Measurements from ENCODE around the gene SERHL2. TPM values are rescaled to one million over a fixed set of nuclear protein-coding genes. Genes with fewer than 3 reads are reported as not detected.
A peak's percentile ranks its signal among the peaks of the same experiment; 100 is the strongest.
"Not testable (repeated sequence)": the region's sequence is repeated elsewhere in the genome, so short reads cannot be mapped to it uniquely, and the experiment has no call there.

Gene SERHL2, protein sequence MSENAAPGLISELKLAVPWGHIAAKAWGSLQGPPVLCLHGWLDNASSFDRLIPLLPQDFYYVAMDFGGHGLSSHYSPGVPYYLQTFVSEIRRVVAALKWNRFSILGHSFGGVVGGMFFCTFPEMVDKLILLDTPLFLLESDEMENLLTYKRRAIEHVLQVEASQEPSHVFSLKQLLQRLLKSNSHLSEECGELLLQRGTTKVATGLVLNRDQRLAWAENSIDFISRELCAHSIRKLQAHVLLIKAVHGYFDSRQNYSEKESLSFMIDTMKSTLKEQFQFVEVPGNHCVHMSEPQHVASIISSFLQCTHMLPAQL
- polyA plus RNA-seq (2011; rRNA removed) (6.1 and 6.6 TPM in 2 replicates), polyA minus RNA-seq (2011; rRNA and poly(A)+ RNA removed) (0.72 and 2.1 TPM in 2 replicates)

DNA sequence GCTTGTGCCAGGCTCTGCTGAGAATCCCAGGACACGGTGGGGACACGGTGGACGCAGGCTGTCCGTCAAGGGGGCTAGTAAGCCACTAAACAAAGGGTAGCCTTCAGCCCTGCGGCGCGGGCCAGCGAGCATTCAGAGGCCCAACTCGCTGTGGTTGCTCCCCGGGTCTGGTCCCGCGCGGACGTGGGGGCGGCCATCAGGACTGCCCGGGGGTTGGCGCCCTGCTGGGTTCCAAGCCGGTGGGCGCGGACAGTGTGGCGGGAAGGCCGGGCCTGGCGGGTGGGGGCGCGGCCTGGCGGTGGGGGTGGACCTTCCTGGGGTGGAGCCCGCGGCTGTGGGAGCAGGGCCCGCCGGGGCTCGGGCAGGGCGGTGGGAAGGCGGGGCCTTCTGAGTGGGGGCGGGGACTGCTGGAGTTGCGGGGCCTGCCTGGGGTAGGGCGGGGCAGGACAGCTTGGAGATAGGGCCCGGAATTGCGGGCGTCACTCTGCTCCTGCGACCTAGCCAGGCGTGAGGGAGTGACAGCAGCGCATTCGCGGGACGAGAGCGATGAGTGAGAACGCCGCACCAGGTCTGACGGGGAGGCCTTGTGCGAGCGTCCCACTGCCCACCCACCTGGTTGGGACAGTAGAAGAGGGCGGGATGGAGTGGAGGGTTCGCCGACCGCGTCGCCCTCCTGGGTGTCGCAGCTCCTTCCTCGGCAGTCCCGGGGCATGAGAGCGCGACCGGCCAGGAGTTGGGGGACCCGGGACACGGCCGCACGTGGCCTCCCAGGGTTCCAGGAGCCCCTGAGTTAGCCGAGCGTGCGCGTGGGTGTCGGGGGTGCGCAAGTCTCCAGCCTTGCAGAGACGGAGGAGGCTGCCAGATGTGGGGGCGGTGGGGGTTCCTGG, at the start of gene SERHL2:
TSS of gene SERHL2 (plus strand) at position 482 of the 887 bp plus-strand sequence. CDS start at position 547, 65 bp downstream.
- POLR2A ChIA-PET = no interaction called here
- no peaks in the 10 kb centered on the region for H3K36me3 ChIP-seq (ENCODE audit: control insufficient read depth, insufficient read depth, low read length)
- TF ChIP-seq, protein P1, sequence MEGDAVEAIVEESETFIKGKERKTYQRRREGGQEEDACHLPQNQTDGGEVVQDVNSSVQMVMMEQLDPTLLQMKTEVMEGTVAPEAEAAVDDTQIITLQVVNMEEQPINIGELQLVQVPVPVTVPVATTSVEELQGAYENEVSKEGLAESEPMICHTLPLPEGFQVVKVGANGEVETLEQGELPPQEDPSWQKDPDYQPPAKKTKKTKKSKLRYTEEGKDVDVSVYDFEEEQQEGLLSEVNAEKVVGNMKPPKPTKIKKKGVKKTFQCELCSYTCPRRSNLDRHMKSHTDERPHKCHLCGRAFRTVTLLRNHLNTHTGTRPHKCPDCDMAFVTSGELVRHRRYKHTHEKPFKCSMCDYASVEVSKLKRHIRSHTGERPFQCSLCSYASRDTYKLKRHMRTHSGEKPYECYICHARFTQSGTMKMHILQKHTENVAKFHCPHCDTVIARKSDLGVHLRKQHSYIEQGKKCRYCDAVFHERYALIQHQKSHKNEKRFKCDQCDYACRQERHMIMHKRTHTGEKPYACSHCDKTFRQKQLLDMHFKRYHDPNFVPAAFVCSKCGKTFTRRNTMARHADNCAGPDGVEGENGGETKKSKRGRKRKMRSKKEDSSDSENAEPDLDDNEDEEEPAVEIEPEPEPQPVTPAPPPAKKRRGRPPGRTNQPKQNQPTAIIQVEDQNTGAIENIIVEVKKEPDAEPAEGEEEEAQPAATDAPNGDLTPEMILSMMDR (IDR thresholded peaks at IDR 0.05; ENCODE audit: insufficient read depth, low read depth, low read length) = no peak
- peak within 1 kb of the TSS; percentile 50 for H3K4me3 ChIP-seq (ENCODE audit: low read depth, low read length)
- CTCF ChIA-PET = interaction anchor here (1.4 kb wide), 1 partner anchor 81 kb away, joined by 4 read pairs; no protein-coding TSS in a partner anchor
- peak; percentile 19 for DNase-seq (ENCODE audit: low read depth)
- no peaks in the 10 kb centered on the region; the same call in 1 of the 2 replicates for H3K27me3 ChIP-seq (ENCODE audit: control insufficient read depth, insufficient read depth, low read length)

DNA sequence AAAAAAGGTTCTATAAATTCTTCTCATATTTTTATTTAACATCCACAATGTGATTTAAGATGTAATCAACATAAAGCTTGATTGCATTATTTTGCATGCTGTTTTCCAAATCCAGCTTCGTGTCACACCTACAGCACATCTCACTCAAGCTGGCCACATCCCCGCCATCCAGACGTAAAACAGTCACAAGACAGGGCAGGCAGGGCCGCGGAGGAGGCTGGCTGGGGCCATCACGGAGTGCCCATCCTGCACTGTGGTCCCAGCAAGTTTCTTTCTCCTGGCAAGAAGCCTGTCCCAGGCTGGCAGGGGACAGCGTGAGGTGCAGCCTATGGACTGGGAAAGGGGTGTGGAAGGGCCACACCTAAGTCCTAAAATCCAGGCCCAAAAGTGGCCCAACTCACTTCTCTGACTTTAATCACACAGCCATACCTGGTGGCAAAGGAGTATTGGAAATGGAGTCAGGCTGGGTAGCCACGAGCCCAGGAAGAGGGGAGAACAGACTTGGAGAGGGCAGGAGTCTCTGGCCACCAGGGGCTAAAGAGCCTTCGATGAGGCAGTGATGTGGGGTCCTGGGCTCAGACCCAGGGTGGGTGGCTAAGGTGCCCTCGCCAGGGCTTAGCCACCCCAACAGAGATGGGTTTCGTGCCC, 45.3 kb upstream of the SERHL2 start:
- H3K27me3 ChIP-seq (ENCODE audit: control insufficient read depth, insufficient read depth, low read length); POLR2A ChIA-PET; H3K4me3 ChIP-seq (ENCODE audit: low read depth, low read length); H3K36me3 ChIP-seq (ENCODE audit: control insufficient read depth, insufficient read depth, low read length); DNase-seq (ENCODE audit: low read depth); CTCF ChIA-PET: not testable (repeated sequence)

DNA sequence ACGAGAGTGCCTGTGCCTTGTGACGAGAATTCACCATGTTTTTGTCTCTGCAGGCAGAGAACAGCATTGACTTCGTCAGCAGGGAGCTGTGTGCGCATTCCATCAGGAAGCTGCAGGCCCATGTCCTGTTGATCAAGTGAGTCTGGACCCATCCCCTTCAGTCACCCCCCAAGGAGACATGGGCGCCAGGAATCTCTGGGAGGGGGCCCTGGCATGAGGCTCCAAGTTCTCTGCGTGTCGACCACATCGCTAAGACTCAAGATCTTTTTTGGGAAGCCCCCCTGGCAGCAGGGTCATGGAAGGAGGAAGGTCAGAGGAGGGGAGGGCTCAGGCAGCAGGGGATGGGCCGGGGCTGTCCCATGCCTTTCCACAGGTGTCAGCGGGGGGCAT, 44.8 kb upstream of the SERHL2 start:
- CTCF ChIA-PET; DNase-seq (ENCODE audit: low read depth); POLR2A ChIA-PET; H3K36me3 ChIP-seq (ENCODE audit: control insufficient read depth, insufficient read depth, low read length); H3K4me3 ChIP-seq (ENCODE audit: low read depth, low read length); H3K27me3 ChIP-seq (ENCODE audit: control insufficient read depth, insufficient read depth, low read length): not testable (repeated sequence)

DNA sequence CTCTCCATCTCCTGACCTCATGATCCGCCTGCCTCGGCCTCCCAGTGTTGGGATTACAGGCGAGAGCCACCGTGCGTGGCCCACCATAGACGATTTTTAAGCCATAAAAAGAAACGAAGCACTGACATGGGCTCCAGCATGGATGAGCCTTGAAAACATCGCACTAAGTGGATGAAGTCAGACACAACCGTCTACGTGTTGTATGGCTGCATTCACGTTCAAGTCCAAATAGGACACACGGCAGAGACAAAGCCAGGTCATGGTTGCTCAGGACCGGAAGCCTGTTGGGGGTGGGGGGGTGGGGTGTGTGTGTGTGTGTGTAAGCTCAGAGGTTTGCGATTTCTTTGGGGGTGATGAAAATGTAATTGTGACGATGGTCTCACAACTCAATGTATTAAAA, 44.2 kb upstream of the SERHL2 start:
- CTCF ChIA-PET = no interaction called here
- TF ChIP-seq, protein P1 (IDR thresholded peaks at IDR 0.05; ENCODE audit: insufficient read depth, low read depth, low read length) = no peak
- Histone ChIP-seq H3K27me3 (ENCODE audit: control insufficient read depth, insufficient read depth, low read length) (no peaks in the 10 kb centered on the region), H3K4me3 (ENCODE audit: low read depth, low read length) (no peak overlapping the region), H3K36me3 (ENCODE audit: control insufficient read depth, insufficient read depth, low read length) (peaks cover 7% of the 10 kb centered on the region)
- no peak for DNase-seq (ENCODE audit: low read depth)
- POLR2A ChIA-PET = no interaction called here

DNA sequence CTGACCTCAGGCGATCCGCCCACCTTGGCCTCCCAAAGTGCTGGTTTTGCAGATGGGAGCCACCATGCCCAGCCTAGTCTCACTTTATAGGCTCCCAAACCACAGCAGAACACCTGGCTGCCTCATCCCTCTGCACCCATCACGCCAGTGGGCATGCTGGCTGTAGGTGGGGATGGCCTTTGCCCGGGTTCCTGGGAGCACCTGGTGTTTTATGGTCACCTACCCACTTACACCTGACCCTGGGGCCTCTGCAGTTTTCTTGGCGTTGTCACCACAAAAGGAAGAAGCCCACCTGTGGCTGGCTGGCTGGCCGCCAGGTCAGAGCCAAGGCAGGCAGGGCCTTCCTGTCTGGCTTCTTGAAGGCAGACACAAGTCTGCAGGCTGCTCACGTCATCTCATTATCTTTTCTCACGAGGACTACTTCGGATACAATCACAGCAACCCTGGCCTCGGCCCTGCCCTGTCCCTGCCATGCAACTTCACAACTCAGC, 42.3 kb upstream of the SERHL2 start:
- H3K36me3 ChIP-seq (ENCODE audit: control insufficient read depth, insufficient read depth, low read length) = peaks cover 11% of the 10 kb centered on the region
- H3K27me3 ChIP-seq (ENCODE audit: control insufficient read depth, insufficient read depth, low read length) = no peaks in the 10 kb centered on the region
- ChIA-PET POLR2A (no interaction called here), CTCF (interaction anchor here (1.6 kb wide), 1 partner anchor 13 kb away, joined by 3 read pairs; no protein-coding TSS in a partner anchor)
- no peak overlapping the region for H3K4me3 ChIP-seq (ENCODE audit: low read depth, low read length)
- TF ChIP-seq, protein P1 (IDR thresholded peaks at IDR 0.05; ENCODE audit: insufficient read depth, low read depth, low read length) = no peak
- no peak for DNase-seq (ENCODE audit: low read depth)
